GM10248 (cell line): ENCODE measurements around the gene ZNF608.

Experiments
- CTCF ChIA-PET: fragments of 300-600 bp; sonication (Branson Sonifier 250); formaldehyde crosslinking; extraction: SDS; loops from one replicate; lab custom pipeline; 2021; ENCODE audit warnings: antibody characterized with exemption; lab: Yijun Ruan, JAX
- POLR2A ChIA-PET: fragments of 350-650 bp; sonication (Branson Sonifier 250); formaldehyde crosslinking; extraction: SDS; loops from one replicate; lab custom pipeline; 2020; ENCODE audit warnings: antibody characterized with exemption; lab: Yijun Ruan, JAX
- DNase-seq: peaks from one replicate; pipeline ENCODE4 v3.0.0; 2012; ENCODE audit errors: extremely low spot score
- CTCF ChIP-seq: IDR thresholded peaks from 2 replicates; pipeline ENCODE4 v1.5.1; 2012; ENCODE audit warnings: mild to moderate bottlenecking, low read depth; ENCODE audit errors: extremely low read depth, missing control alignments, control extremely low read depth

The ZNF608 gene

GRCh38 chr5:124720593-124720992 is 25.8 kb downstream of the ZNF608 start:
- ChIA-PET POLR2A (no interaction called here), CTCF (no interaction called here)
- TF ChIP-seq CTCF, result no peak
- no peak for DNase-seq

- ChIA-PET POLR2A (no interaction called here), CTCF (interaction anchor here (1.1 kb wide), 1 partner anchor 13 kb away, joined by 3 read pairs; no protein-coding TSS in a partner anchor)
- no peak for TF ChIP-seq CTCF
- DNase-seq, result no peak
These were observed 27.1 kb downstream of the ZNF608 start for GRCh38 chr5:124719113-124719967.

GRCh38 chr5:124718380-124718789 is 28.1 kb downstream of the ZNF608 start:
- no peak for TF ChIP-seq CTCF
- no peak for DNase-seq
- CTCF ChIA-PET, result interaction anchor here (1.1 kb wide), 1 partner anchor 12 kb away, joined by 3 read pairs; no protein-coding TSS in a partner anchor
- POLR2A ChIA-PET, result no interaction called here

- DNase-seq, result no peak
- POLR2A ChIA-PET, result no interaction called here
- TF ChIP-seq CTCF, result no peak
- CTCF ChIA-PET, result interaction anchor here (0.6 to 1.0 kb wide), 2 partner anchors 9 to 179 kb away, joined by 3 to 4 read pairs; no protein-coding TSS in a partner anchor
These were observed 30.3 kb downstream of the ZNF608 start for GRCh38 chr5:124716169-124716568.

- POLR2A ChIA-PET, result no interaction called here
- CTCF ChIA-PET, result interaction anchor here (0.8 to 1.1 kb wide), 3 partner anchors 9 to 24 kb away, joined by 3 read pairs; no protein-coding TSS in a partner anchor
- DNase-seq, result no peak
- TF ChIP-seq CTCF, result no peak
These were observed 31.5 kb downstream of the ZNF608 start for GRCh38 chr5:124714910-124715309.

- ChIA-PET CTCF (interaction anchor here (1.0 to 1.4 kb wide), 2 partner anchors 12 to 411 kb away, joined by 3 to 4 read pairs; no protein-coding TSS in a partner anchor), POLR2A (no interaction called here)
- TF ChIP-seq CTCF, result no peak
- no peak for DNase-seq
These were observed 32.8 kb downstream of the ZNF608 start for GRCh38 chr5:124713595-124713994.
